ENCODE measurements around the gene ADGRB3. TPM values are rescaled to one million over a fixed set of nuclear protein-coding genes. Genes with fewer than 3 reads are reported as not detected.

Gene ADGRB3
- total and polyA plus RNA-seq, 2 donors (not counting 3 experiments of a cell fraction or from before 2014, with no cell fraction given) = not detected

DNA sequence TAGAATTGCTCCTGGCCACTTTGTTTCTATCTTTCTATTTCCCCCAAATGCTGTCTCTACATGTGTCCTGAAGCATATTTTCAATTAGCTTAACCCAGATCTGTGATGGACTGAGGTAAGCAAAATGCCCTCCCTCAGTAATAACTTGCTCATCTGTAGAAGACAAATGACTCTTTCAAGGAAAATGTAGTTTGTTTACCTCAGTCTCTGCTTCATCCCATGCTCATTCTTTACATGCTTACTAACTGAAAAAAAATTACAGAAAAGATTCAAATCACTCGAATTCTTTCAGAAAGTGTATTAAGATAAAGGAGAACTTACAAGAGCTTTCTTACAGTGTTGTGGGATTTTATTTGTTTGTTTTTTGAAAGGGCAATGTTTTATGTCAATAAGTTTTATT is 630.6 kb downstream of the ADGRB3 start:
- Histone ChIP-seq H3K27me3 (ENCODE audit: control insufficient read depth in 2 of 2, insufficient read depth in 2 of 2, low read length in 2 of 2) (no peaks in the 10 kb centered on the region), H3K4me2 (ENCODE audit: insufficient read depth, low read length) (no peak overlapping the region), H3K9ac (replicated peaks; ENCODE audit: extremely low read depth, insufficient read depth, low read length) (no peak overlapping the region), H3K9me3 (replicated peaks; ENCODE audit: control insufficient read depth, insufficient read depth, low read length) (peaks cover 2% of the 10 kb centered on the region), H3K4me3 (replicated peaks in 1 of 3; ENCODE audit: insufficient read depth in 1 of 3, low read depth in 1 of 3, low read length in 3 of 3) (no peak overlapping the region), H3K27ac (ENCODE audit: insufficient read depth, low read depth, low read length) (no peak overlapping the region), H4K20me1 (replicated peaks; ENCODE audit: control insufficient read depth, extremely low read depth, insufficient read depth, low read length) (no peaks in the 10 kb centered on the region), H3K79me2 (ENCODE audit: control insufficient read depth, insufficient read depth, low read length) (no peaks in the 10 kb centered on the region), H2AFZ (ENCODE audit: low read depth, low read length) (no peak overlapping the region), H3K9me1 (replicated peaks; ENCODE audit: control insufficient read depth, extremely low read depth, insufficient read depth, low read length) (no peaks in the 10 kb centered on the region), H3K4me1 (ENCODE audit: control insufficient read depth, extremely low read depth, insufficient read depth, low read length) (no peaks in the 10 kb centered on the region), H3K36me3 (ENCODE audit: control insufficient read depth in 2 of 2, extremely low read depth in 1 of 2, insufficient read depth in 2 of 2, low read length in 2 of 2) (no peaks in the 10 kb centered on the region)
- dilution Hi-C loops (cut with MboI; ENCODE audit: extremely low pct_ligation_motif_present, low sequenced_read_pairs) = no loop called here
- ChIA-PET POLR2A (no interaction called here), CTCF (no interaction called here)
- intact Hi-C loops (cut with micrococcal nuclease) = no loop called here
- no TSS peak for BruUV-seq (replicated peaks)
- no peak for FAIRE-seq
- no peak for DNase-seq (ENCODE audit: low read depth, low spot score)
- TF ChIP-seq, protein P1, sequence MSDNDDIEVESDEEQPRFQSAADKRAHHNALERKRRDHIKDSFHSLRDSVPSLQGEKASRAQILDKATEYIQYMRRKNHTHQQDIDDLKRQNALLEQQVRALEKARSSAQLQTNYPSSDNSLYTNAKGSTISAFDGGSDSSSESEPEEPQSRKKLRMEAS (IDR thresholded peaks at IDR 0.05; ENCODE audit: insufficient read depth, insufficient read length) = no peak
- no peak for TF ChIP-seq FOS (IDR thresholded peaks at IDR 0.05; ENCODE audit: borderline replicate concordance, insufficient read depth, low read length)
- TF ChIP-seq, protein P2, sequence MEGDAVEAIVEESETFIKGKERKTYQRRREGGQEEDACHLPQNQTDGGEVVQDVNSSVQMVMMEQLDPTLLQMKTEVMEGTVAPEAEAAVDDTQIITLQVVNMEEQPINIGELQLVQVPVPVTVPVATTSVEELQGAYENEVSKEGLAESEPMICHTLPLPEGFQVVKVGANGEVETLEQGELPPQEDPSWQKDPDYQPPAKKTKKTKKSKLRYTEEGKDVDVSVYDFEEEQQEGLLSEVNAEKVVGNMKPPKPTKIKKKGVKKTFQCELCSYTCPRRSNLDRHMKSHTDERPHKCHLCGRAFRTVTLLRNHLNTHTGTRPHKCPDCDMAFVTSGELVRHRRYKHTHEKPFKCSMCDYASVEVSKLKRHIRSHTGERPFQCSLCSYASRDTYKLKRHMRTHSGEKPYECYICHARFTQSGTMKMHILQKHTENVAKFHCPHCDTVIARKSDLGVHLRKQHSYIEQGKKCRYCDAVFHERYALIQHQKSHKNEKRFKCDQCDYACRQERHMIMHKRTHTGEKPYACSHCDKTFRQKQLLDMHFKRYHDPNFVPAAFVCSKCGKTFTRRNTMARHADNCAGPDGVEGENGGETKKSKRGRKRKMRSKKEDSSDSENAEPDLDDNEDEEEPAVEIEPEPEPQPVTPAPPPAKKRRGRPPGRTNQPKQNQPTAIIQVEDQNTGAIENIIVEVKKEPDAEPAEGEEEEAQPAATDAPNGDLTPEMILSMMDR (IDR thresholded peaks at IDR 0.05; ENCODE audit: extremely low read depth in 1 of 2, insufficient read depth in 1 of 2, low read depth in 1 of 2, low read length in 2 of 2) = no peak
- no peak for TF ChIP-seq POLR2AphosphoS5 (IDR thresholded peaks at IDR 0.05; ENCODE audit: insufficient read depth, low read depth, low read length)
- TF ChIP-seq POLR2A (IDR thresholded peaks at IDR 0.05; ENCODE audit: low read depth, low read length) = no peak
- no peak for TF ChIP-seq EZH2 (IDR thresholded peaks at IDR 0.05; ENCODE audit: borderline replicate concordance, low read depth, low read length, severe bottlenecking)
- TF ChIP-seq JUN (IDR thresholded peaks at IDR 0.05; ENCODE audit: borderline replicate concordance, insufficient read depth, insufficient read length, low read depth) = no peak
- TF ChIP-seq MYC (IDR thresholded peaks at IDR 0.05; ENCODE audit: low read depth, low read length) = no peak
